Osteocyte (in vitro differentiated cells): ENCODE measurements around the gene LYPD8. TPM values are rescaled to one million over a fixed set of nuclear protein-coding genes. Genes with fewer than 3 reads are reported as not detected.
"Not testable (repeated sequence)": the region's sequence is repeated elsewhere in the genome, so short reads cannot be mapped to it uniquely, and the experiment has no call there.

ENCODE experiments used
- DNase-seq: peaks from one replicate; pipeline ENCODE4 v3.0.0; 2021; ENCODE audit warnings: mixed read lengths; ENCODE audit not compliant: unreplicated experiment; ENCODE audit errors: extremely low spot score
- H3K27ac Mint-ChIP-seq: one replicate; pipeline ENCODE4 v1.8.0; 2021; ENCODE audit warnings: mild to moderate bottlenecking, mixed read lengths; ENCODE audit not compliant: unreplicated experiment
- H3K27me3 Mint-ChIP-seq: one replicate; pipeline ENCODE4 v1.8.0; 2021; ENCODE audit warnings: mixed read lengths; ENCODE audit not compliant: unreplicated experiment
- H3K36me3 Mint-ChIP-seq: one replicate; pipeline ENCODE4 v1.8.0; 2021; ENCODE audit warnings: mixed read lengths; ENCODE audit not compliant: unreplicated experiment
- H3K4me1 Mint-ChIP-seq: one replicate; pipeline ENCODE4 v1.8.0; 2021; ENCODE audit warnings: mixed read lengths; ENCODE audit not compliant: unreplicated experiment
- H3K4me3 Mint-ChIP-seq: one replicate; pipeline ENCODE4 v1.8.0; 2021; ENCODE audit warnings: mild to moderate bottlenecking, moderate library complexity, mixed read lengths; ENCODE audit not compliant: unreplicated experiment
- H3K9me3 Mint-ChIP-seq: one replicate; pipeline ENCODE4 v1.8.0; 2021; ENCODE audit warnings: mixed read lengths; ENCODE audit not compliant: unreplicated experiment
- CTCF ChIP-seq: fragments of 200-600 bp; sonication (generic); IDR thresholded peaks from 2 replicates; pipeline ENCODE4 v1.5.0; 2021; ENCODE audit warnings: antibody characterized with exemption, mild to moderate bottlenecking, moderate library complexity
- long read RNA-seq: library from polyadenylated mRNA; unstranded; transcript quantifications from one replicate; pipeline ENCODE4 v2.0.0, GENCODE V29; 2021
- total RNA-seq: library from RNA; stranded (reverse); gene quantifications from 2 replicates; pipeline ENCODE4 v1.2.1, GENCODE V29; 2021

Gene LYPD8
- not detected in 2 replicates for total RNA-seq
- long read RNA-seq, result 0 reads

GRCh38 chr1:248755517-248755916, at the start of gene LYPD8:
LYPD8 (minus strand) TSS chr1:248755759; CDS start chr1:248751081, 4,678 bp downstream.
- Mint-ChIP-seq H3K27ac (no peak within 1 kb of the TSS), H3K36me3 (no peaks in the 10 kb centered on the region), H3K27me3 (no peaks in the 10 kb centered on the region), H3K9me3 (peaks cover 23% of the 10 kb centered on the region), H3K4me1 (no peaks in the 10 kb centered on the region), H3K4me3 (no peak within 1 kb of the TSS)
- no peak for TF ChIP-seq CTCF
- no peak for DNase-seq

GRCh38 chr1:248804771-248805681, 49.5 kb upstream of the LYPD8 start:
- no peak for DNase-seq
- no peaks in the 10 kb centered on the region for H3K36me3 Mint-ChIP-seq
- no peak overlapping the region for H3K27ac Mint-ChIP-seq
- H3K4me3 Mint-ChIP-seq, result no peak overlapping the region
- peaks cover 3% of the 10 kb centered on the region for H3K9me3 Mint-ChIP-seq
- no peak for TF ChIP-seq CTCF
- H3K27me3 Mint-ChIP-seq, result peaks cover 13% of the 10 kb centered on the region
- H3K4me1 Mint-ChIP-seq, result peaks cover 2% of the 10 kb centered on the region

GRCh38 chr1:248803501-248803900, 47.9 kb upstream of the LYPD8 start:
- peaks cover 15% of the 10 kb centered on the region for H3K27me3 Mint-ChIP-seq
- H3K4me1 Mint-ChIP-seq, H3K36me3 Mint-ChIP-seq, H3K27ac Mint-ChIP-seq, H3K4me3 Mint-ChIP-seq, DNase-seq, H3K9me3 Mint-ChIP-seq: not testable (repeated sequence)

GRCh38 chr1:248802454-248802853, 46.9 kb upstream of the LYPD8 start:
- DNase-seq, result no peak
- Mint-ChIP-seq H3K4me3 (no peak overlapping the region), H3K27me3 (peaks cover 22% of the 10 kb centered on the region), H3K4me1 (no peaks in the 10 kb centered on the region), H3K36me3 (no peaks in the 10 kb centered on the region), H3K9me3 (peaks cover 3% of the 10 kb centered on the region), H3K27ac (no peak overlapping the region)
- TF ChIP-seq CTCF, result no peak

- no peak for TF ChIP-seq CTCF
- DNase-seq, result no peak
- no peaks in the 10 kb centered on the region for H3K4me1 Mint-ChIP-seq
- H3K9me3 Mint-ChIP-seq, result peaks cover 3% of the 10 kb centered on the region
- no peak overlapping the region for H3K4me3 Mint-ChIP-seq
- no peaks in the 10 kb centered on the region for H3K36me3 Mint-ChIP-seq
- H3K27ac Mint-ChIP-seq, result no peak overlapping the region
- H3K27me3 Mint-ChIP-seq, result peaks cover 28% of the 10 kb centered on the region
These were observed 44.9 kb upstream of the LYPD8 start for GRCh38 chr1:248800459-248800858.
